ENCODE measurements around the gene GPR62.

Gene GPR62

GRCh38 chr3:51994530-51994929 is 39.3 kb downstream of the GPR62 start:
- no peak for DNase-seq

- DNase-seq = peak; percentile 72 to 97 (median 87)
Measured at GRCh38 chr3:51995346-51996163, 40.4 kb downstream of the GPR62 start, which contains the start of gene RPL29. Gene RPL29 (minus strand): TSS chr3:51995895. CDS start chr3:51995461, 434 bp downstream.

GRCh38 chr3:51997172-51997571 is 42.0 kb downstream of the GPR62 start:
- DNase-seq = no peak

GRCh38 chr3:51997935-51998596 is 42.9 kb downstream of the GPR62 start:
- no peak for DNase-seq

- no peak for DNase-seq
Measured at GRCh38 chr3:51998774-51999173, 43.6 kb downstream of the GPR62 start.

- no peak for DNase-seq
Measured at GRCh38 chr3:51999846-52000245, 44.7 kb downstream of the GPR62 start.

GRCh38 chr3:52001443-52001974 is 46.3 kb downstream of the GPR62 start:
- DNase-seq = peak; percentile 73 to 81 (median 79)

- DNase-seq = no peak
Measured at GRCh38 chr3:52002748-52003147, 47.6 kb downstream of the GPR62 start.

GRCh38 chr3:52004163-52004787 is 49.1 kb downstream of the GPR62 start:
- no peak for DNase-seq

GRCh38 chr3:52004906-52005395 is 49.8 kb downstream of the GPR62 start:
- DNase-seq = no peak

GRCh38 chr3:52005571-52005986 is 50.4 kb downstream of the GPR62 start:
- no peak for DNase-seq

GRCh38 chr3:52006017-52006819 is 51.0 kb downstream of the GPR62 start:
- peak in 1 of 5 experiments; percentile 58 for DNase-seq

GRCh38 chr3:52006820-52007133 is 51.6 kb downstream of the GPR62 start:
- no peak for DNase-seq
